GM12801 (cell line): ENCODE measurements around the gene LEP.

Source experiments
- TF ChIP-seq, protein P1 (sequence below): IDR thresholded peaks from one replicate; pipeline ENCODE4 v1.5.1; 2011; ENCODE audit warnings: control low read depth; ENCODE audit not compliant: insufficient read length; ENCODE audit errors: extremely low read depth

LEP gene

GRCh38 chr7:128215281-128215680 lies 25.8 kb upstream of the LEP start:
- TF ChIP-seq, protein P1, sequence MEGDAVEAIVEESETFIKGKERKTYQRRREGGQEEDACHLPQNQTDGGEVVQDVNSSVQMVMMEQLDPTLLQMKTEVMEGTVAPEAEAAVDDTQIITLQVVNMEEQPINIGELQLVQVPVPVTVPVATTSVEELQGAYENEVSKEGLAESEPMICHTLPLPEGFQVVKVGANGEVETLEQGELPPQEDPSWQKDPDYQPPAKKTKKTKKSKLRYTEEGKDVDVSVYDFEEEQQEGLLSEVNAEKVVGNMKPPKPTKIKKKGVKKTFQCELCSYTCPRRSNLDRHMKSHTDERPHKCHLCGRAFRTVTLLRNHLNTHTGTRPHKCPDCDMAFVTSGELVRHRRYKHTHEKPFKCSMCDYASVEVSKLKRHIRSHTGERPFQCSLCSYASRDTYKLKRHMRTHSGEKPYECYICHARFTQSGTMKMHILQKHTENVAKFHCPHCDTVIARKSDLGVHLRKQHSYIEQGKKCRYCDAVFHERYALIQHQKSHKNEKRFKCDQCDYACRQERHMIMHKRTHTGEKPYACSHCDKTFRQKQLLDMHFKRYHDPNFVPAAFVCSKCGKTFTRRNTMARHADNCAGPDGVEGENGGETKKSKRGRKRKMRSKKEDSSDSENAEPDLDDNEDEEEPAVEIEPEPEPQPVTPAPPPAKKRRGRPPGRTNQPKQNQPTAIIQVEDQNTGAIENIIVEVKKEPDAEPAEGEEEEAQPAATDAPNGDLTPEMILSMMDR, result no peak

- TF ChIP-seq, protein P1, result no peak
Observed at GRCh38 chr7:128215739-128216138, 25.3 kb upstream of the LEP start.

- TF ChIP-seq, protein P1, result no peak
Observed at GRCh38 chr7:128217030-128217805, 23.9 kb upstream of the LEP start.

- TF ChIP-seq, protein P1, result no peak
Observed at GRCh38 chr7:128217967-128218652, 23.0 kb upstream of the LEP start.

DNA sequence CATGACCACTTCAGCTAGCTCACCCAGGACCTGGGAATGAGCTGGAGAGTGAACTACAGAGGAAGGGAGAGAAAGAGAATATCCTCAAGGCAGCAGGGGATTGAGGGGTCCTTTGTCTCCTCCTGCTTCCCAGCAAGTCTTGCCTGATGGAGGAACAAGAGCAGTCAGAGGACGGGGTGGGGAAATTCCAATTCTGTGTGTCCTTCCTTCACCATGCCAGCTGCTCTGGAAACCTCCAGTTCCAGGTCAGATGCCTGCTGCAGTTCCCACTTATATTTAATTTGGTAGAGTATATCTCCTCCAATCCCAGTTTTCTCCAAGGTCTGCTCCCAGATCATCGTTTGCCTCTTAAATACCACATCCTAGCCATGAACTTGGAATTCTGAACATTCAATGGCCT lies 21.4 kb upstream of the LEP start:
- TF ChIP-seq, protein P1, result no peak

- TF ChIP-seq, protein P1, result no peak
Observed at GRCh38 chr7:128221929-128222403, 19.1 kb upstream of the LEP start.

DNA sequence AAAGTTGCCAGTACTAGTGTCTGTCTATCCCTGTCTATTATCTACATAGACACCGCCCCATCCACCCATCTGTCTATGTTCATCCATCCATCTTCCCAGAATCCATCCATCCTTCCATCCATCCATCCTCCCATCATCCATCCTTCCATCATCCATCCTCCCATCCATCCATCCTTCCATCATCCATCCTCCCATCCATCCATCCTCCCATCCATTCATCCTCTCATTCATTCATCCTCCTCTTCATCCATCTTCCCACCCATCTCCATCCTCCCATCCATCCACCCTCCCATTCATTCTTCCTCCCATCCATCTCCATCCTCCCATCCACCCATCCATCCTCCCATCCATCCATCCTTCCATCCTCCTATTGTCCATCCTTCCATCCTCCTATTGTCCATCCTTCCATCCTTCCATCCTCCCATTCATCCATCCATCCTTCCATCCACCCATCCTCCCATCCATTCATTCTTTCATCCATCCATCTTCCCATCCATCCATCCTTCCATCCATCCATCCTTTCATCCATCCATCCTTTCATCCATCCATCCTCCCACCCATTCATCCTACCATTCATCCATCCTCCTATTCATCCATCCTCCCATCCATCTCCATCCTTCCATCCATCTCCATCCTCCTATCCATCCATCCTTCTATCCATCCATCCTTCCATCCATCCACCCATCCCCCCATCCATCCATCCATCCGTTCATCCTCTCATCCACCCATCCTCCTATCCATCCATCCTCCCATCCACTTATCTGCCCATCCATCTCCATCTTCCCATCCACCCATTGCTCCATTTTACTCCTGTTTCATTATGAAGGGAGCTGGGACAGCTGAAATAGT lies 14.7 kb upstream of the LEP start:
- TF ChIP-seq, protein P1, result no peak
